ENCODE data around the gene MCEMP1.

Gene MCEMP1

DNA sequence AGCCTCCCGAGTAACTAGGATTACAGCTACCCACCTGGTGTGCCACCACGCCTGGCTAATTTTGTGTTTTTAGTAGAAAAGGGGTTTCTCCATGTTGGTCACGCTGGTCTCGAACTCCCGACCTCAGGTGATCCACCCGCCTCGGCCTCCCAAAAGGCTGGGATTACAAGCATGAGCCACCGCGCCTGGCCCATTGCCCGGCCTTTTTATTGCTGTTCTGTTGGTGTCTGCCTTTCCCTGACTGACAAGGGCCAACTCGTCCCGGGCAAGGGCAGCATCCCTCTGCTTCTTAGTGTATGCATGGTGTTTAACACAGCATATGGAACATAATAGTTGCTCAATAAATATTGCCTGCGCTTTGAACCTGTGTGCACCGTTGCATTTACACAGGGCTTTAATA is 14.2 kb upstream of the MCEMP1 start:
- TF ChIP-seq POLR2AphosphoS5 (IDR thresholded peaks at IDR 0.05; ENCODE audit: low read depth, low read length) (no peak), TAF1 (IDR thresholded peaks at IDR 0.05; ENCODE audit: borderline replicate concordance, insufficient read depth, low read length) (no peak), FOXP2 (optimal IDR thresholded peaks at IDR 0.05; ENCODE audit: borderline replicate concordance, extremely low read depth, extremely low read length, insufficient read depth) (no peak), SIN3A (IDR thresholded peaks at IDR 0.05; ENCODE audit: borderline replicate concordance, insufficient read depth, low read length) (no peak)
- TF ChIP-seq, protein P1, sequence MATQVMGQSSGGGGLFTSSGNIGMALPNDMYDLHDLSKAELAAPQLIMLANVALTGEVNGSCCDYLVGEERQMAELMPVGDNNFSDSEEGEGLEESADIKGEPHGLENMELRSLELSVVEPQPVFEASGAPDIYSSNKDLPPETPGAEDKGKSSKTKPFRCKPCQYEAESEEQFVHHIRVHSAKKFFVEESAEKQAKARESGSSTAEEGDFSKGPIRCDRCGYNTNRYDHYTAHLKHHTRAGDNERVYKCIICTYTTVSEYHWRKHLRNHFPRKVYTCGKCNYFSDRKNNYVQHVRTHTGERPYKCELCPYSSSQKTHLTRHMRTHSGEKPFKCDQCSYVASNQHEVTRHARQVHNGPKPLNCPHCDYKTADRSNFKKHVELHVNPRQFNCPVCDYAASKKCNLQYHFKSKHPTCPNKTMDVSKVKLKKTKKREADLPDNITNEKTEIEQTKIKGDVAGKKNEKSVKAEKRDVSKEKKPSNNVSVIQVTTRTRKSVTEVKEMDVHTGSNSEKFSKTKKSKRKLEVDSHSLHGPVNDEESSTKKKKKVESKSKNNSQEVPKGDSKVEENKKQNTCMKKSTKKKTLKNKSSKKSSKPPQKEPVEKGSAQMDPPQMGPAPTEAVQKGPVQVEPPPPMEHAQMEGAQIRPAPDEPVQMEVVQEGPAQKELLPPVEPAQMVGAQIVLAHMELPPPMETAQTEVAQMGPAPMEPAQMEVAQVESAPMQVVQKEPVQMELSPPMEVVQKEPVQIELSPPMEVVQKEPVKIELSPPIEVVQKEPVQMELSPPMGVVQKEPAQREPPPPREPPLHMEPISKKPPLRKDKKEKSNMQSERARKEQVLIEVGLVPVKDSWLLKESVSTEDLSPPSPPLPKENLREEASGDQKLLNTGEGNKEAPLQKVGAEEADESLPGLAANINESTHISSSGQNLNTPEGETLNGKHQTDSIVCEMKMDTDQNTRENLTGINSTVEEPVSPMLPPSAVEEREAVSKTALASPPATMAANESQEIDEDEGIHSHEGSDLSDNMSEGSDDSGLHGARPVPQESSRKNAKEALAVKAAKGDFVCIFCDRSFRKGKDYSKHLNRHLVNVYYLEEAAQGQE (IDR thresholded peaks at IDR 0.05; ENCODE audit: insufficient read depth in 1 of 2, low read depth in 2 of 2, low read length in 2 of 2): no peak

DNA sequence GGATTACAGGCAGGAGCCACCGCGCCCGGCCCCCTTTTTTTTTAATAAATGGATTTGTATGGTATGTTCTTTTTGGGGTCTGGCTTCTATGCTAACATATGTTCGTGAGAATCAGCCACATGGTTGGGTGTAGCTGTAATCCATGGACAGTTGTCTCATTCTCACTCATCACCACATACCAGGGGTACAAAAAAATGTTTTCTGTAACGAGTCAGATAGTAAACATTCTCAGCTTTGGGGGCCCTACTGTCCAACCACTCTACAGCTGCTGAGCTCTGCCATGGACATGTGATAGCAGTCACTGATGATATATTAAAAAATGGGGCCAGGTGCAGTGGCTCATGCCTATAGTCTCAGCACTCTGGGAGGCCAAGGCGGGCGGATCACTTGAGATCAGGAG is 13.2 kb upstream of the MCEMP1 start:
- TF ChIP-seq TAF1 (IDR thresholded peaks at IDR 0.05; ENCODE audit: borderline replicate concordance, insufficient read depth, low read length) (no peak), FOXP2 (optimal IDR thresholded peaks at IDR 0.05; ENCODE audit: borderline replicate concordance, extremely low read depth, extremely low read length, insufficient read depth) (no peak), SIN3A (IDR thresholded peaks at IDR 0.05; ENCODE audit: borderline replicate concordance, insufficient read depth, low read length) (no peak), POLR2AphosphoS5 (IDR thresholded peaks at IDR 0.05; ENCODE audit: low read depth, low read length) (no peak)
- TF ChIP-seq, protein P1 (IDR thresholded peaks at IDR 0.05; ENCODE audit: insufficient read depth in 1 of 2, low read depth in 2 of 2, low read length in 2 of 2): no peak

DNA sequence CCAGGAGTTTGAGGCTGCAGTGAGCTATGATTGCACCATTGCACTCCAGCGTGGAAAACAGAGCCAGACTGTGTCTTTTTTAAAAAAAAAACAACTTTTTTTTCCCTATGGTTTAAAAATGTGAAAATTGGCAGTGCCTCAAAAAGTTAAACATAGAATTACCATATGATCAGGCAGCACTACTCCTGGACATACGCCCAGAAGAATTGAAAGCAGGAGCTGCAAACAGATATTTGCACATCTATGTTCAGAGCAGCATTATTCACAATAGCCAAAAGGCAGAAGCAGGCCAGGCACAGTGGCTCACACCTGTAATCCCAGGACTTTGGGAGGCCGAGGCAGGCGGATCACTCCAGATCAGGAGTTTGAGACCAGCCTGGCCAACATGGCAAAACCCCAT is 11.8 kb upstream of the MCEMP1 start:
- TF ChIP-seq SIN3A (IDR thresholded peaks at IDR 0.05; ENCODE audit: borderline replicate concordance, insufficient read depth, low read length) (no peak), TAF1 (IDR thresholded peaks at IDR 0.05; ENCODE audit: borderline replicate concordance, insufficient read depth, low read length) (no peak)
- TF ChIP-seq, protein P1 (IDR thresholded peaks at IDR 0.05; ENCODE audit: insufficient read depth in 1 of 2, low read depth in 2 of 2, low read length in 2 of 2): no peak

DNA sequence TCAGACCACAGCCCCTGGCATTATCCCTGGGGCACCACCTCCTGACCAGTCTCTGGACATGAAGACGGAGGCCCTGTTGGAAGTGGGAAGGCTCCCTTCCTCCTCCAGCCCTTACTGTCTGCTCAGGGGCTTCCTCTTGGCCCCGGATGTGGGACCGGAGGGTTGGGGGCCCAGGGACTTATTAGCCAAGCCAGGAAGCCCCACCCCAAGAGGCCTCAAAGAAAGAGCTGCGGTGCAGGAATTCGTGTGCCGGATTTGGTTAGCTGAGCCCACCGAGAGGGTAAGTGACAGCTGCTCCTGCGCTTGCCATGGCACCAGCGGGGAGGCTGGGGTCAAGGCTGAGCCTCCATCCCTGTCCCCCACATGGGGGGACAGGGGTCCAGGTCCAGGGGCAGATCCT is 8.0 kb upstream of the MCEMP1 start, which contains the start of gene RETN:
Gene RETN (plus strand): TSS at position 208 of the 400 bp plus-strand sequence. CDS start 278 bp downstream, outside the sequence.
- TF ChIP-seq TAF1 (IDR thresholded peaks at IDR 0.05; ENCODE audit: borderline replicate concordance, insufficient read depth, low read length): no peak
- TF ChIP-seq FOXP2 (optimal IDR thresholded peaks at IDR 0.05; ENCODE audit: borderline replicate concordance, extremely low read depth, extremely low read length, insufficient read depth): no peak
- TF ChIP-seq, protein P1 (IDR thresholded peaks at IDR 0.05; ENCODE audit: insufficient read depth in 1 of 2, low read depth in 2 of 2, low read length in 2 of 2): no peak
- no peak for TF ChIP-seq SIN3A (IDR thresholded peaks at IDR 0.05; ENCODE audit: borderline replicate concordance, insufficient read depth, low read length)
- no peak for TF ChIP-seq POLR2AphosphoS5 (IDR thresholded peaks at IDR 0.05; ENCODE audit: low read depth, low read length)

DNA sequence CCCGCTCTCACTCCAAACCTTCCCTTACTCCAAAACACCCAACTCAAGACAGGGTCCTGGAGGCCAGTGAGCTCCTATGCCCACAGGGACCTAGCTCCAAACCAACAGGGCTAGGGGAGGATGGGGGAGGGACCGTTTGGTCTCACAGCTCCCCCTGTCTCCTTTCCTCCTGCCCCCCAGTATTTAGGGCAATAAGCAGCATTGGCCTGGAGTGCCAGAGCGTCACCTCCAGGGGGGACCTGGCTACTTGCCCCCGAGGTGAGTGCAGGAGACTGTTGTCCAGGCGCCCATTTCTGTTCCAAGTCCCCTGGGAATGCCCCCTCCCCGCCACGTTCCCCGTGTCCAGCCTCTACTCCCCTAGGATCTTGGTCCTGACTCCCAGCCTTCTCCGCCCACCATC is 7.2 kb upstream of the MCEMP1 start:
- no peak for TF ChIP-seq TAF1 (IDR thresholded peaks at IDR 0.05; ENCODE audit: borderline replicate concordance, insufficient read depth, low read length)
- TF ChIP-seq POLR2AphosphoS5 (IDR thresholded peaks at IDR 0.05; ENCODE audit: low read depth, low read length): no peak
- TF ChIP-seq FOXP2 (optimal IDR thresholded peaks at IDR 0.05; ENCODE audit: borderline replicate concordance, extremely low read depth, extremely low read length, insufficient read depth): no peak
- TF ChIP-seq SIN3A (IDR thresholded peaks at IDR 0.05; ENCODE audit: borderline replicate concordance, insufficient read depth, low read length): no peak
- TF ChIP-seq, protein P1 (IDR thresholded peaks at IDR 0.05; ENCODE audit: insufficient read depth in 1 of 2, low read depth in 2 of 2, low read length in 2 of 2): no peak

Data from PFSK-1 (cell line).